GM12801 (cell line): ENCODE measurements around the gene CHCHD6.

ENCODE experiments used
- CTCF ChIP-seq: IDR thresholded peaks from one replicate; pipeline ENCODE4 v1.5.1; 2011; ENCODE audit warnings: control low read depth; ENCODE audit not compliant: insufficient read length; ENCODE audit errors: extremely low read depth

CHCHD6 gene

GRCh38 chr3:126696701-126697267 is 7.3 kb upstream of the CHCHD6 start:
- TF ChIP-seq CTCF = no peak

DNA sequence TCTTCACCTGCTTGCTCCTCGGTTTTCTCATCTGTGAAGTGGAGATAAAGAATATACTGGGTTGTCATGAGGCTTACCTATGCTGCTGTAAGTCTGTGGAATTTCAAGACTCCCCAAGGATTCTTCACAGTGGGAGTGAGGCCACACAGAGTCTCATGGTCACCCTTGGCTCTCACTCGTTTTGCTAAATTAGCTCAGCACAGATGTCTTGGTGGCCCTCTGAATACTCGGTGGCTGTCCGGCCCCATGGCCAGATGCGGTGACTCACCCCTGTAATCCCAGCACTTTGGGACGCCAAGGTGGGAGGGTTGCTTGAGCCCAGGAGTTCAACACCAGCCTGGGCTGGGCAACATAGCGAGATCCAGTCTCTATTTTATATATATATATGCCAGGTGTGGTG is 5.0 kb upstream of the CHCHD6 start:
- no peak for TF ChIP-seq CTCF

GRCh38 chr3:126704494-126705214 is 614 bp downstream of the CHCHD6 start:
- TF ChIP-seq CTCF = no peak

DNA sequence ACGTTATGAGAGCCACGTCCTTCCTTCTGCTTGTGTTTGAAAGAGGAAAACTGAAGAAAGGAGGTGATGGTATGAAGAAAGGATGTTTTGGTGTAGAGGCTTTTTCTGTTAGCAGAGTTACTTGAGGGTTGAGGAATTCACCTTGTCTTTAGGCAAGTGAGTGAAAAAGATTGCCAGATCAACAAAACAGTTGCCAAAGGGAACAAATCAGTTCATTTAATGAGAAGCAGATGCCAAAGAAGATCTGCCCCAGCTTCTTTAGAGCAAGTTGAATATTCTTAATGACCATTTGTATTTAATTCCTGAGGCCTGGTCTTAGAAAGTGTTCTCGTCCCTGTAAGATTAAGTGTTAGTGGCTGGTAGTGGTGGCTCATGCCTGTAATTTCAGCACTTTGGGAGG is 2.6 kb downstream of the CHCHD6 start:
- TF ChIP-seq CTCF = no peak

GRCh38 chr3:126711121-126711760 is 7.2 kb downstream of the CHCHD6 start:
- no peak for TF ChIP-seq CTCF

- no peak for TF ChIP-seq CTCF
These were observed 9.2 kb downstream of the CHCHD6 start for GRCh38 chr3:126713199-126713598.

DNA sequence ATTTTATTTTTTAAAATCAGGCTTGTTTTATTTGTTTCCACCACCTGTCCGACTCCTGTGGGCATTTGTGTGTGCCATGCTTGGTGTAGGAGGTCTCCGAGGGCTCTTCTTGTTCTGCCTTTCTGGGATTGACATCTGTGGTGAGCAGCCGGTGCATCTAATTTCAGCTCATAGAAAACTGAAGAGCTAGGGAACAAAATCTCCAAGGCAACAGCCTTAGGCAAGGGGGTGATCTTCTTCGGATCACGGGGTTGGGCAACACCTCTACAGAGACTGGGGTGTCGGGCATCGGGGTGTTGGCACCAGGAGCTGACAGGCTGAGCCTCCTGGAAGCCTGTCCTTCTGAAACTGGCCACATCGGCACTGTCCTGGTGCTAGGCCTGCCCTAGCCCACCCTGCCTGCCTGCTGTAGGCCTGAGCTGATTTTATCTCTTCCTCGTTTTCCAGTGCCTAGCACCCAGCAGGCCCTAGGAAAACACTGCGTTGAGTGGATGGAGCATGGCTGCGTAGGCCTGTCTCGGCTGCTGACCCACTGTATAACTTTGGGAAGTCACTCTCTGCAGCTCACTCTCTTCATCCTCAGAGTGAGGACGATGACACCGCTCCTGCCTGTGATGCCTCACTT is 10.3 kb downstream of the CHCHD6 start:
- no peak for TF ChIP-seq CTCF
